NB4 (cell line): ENCODE results near the gene PPFIA4.
"Not testable (repeated sequence)": the region's sequence is repeated elsewhere in the genome, so short reads cannot be mapped to it uniquely, and the experiment has no call there.

ENCODE experiments used
- DNase-seq: peaks from one replicate; pipeline ENCODE4 v3.0.0; 2010; ENCODE audit warnings: low read depth
- H3K4me3 ChIP-seq: one replicate; pipeline ENCODE4 v1.5.1; 2011; ENCODE audit warnings: mild to moderate bottlenecking, low read depth, low read length, moderate library complexity
- CTCF ChIP-seq: IDR thresholded peaks from one replicate; pipeline ENCODE4 v1.5.1; 2012; ENCODE audit warnings: low read depth, low read length
- MYC ChIP-seq: IDR thresholded peaks from 2 replicates; pipeline ENCODE4 v1.6.1; 2011; ENCODE audit warnings: low read depth, low read length
- POLR2A ChIP-seq: IDR thresholded peaks from 2 replicates; pipeline ENCODE4 v1.6.1; 2011; ENCODE audit warnings: mild to moderate bottlenecking; ENCODE audit not compliant: insufficient read length; ENCODE audit errors: extremely low read depth
- TF ChIP-seq, protein P1 (sequence below): IDR thresholded peaks from 2 replicates; pipeline ENCODE4 v1.6.1; 2011; ENCODE audit warnings: low read depth, low read length

The PPFIA4 gene

DNA sequence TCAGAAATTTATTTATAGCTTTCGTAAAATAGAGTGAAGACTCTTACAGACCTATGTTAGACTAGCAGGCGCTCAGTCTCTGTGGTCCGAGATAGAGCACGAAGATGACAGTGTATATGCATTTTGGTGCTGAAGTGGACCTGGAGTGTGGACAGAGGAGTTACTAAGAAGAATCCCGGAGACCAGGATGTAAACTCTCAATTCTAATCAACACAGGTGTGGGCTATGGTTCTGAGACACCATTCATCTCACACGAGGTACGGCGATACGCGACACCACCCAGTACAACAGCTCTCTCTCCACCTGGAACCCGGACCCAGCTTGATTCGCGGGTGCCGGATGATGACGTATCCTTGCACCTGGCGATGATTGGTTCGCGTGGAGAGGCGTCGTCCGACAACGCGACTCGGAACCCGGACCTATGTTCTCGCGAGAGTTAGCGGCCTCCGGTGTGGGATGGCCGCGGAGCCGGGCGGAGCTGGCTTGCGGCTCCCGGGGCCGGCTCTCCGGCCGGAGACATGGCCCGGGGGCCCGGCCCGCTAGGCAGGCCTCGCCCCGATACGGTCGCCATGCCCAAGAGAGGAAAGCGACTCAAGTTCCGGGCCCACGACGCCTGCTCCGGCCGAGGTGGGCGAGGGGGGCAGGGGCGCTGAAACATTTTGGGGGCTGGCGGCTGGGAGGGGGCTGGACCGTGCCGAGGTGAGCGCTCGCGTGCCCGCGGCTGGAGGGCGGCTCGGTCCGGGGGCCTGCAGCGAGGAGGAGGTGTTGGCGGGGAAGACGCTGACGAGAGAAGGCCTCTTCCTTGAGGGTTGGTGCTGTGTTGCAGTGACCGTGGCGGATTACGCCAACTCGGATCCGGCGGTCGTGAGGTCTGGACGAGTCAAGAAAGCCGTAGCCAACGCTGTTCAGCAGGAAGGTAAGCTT is 19.1 kb upstream of the PPFIA4 start, which contains the start of gene TMEM183A:
Gene TMEM183A, plus strand, starts transcription at position 427 of the 924 bp plus-strand sequence. Its CDS starts 92 bp downstream, at position 519.
- TF ChIP-seq MYC (peak; percentile 96), POLR2A (peak; percentile 98), CTCF (no peak)
- TF ChIP-seq, protein P1, sequence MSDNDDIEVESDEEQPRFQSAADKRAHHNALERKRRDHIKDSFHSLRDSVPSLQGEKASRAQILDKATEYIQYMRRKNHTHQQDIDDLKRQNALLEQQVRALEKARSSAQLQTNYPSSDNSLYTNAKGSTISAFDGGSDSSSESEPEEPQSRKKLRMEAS: peak; percentile 88
- H3K4me3 ChIP-seq: peak within 1 kb of the TSS; percentile 99
- DNase-seq: peak; percentile 98

DNA sequence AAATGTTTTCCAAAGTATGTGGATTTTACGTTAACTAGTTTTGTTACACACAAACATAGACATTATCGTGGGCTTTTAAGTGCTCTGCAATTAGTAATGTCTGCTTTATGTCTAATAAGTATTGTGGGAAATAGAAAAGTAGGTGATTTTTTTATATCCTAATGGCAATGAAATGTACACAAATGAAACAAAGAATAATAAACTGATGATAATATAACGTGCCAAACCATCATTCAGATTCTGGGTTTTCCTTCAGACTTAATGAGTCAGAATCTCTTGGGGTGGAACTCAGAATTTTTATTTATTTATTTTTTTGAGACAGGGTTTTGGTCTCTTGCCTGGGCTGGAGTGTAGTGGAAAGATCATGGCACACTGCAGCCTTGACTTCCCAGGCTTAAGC is 17.1 kb upstream of the PPFIA4 start:
- TF ChIP-seq POLR2A (no peak), MYC (no peak)
- DNase-seq: no peak
- H3K4me3 ChIP-seq: peak overlapping the region; percentile 95

- TF ChIP-seq CTCF (no peak), MYC (no peak), POLR2A (no peak)
- TF ChIP-seq, protein P1: no peak
- no peak for DNase-seq
- H3K4me3 ChIP-seq: no peak overlapping the region
These were observed 14.7 kb upstream of the PPFIA4 start for GRCh38 chr1:203011582-203011981.

DNA sequence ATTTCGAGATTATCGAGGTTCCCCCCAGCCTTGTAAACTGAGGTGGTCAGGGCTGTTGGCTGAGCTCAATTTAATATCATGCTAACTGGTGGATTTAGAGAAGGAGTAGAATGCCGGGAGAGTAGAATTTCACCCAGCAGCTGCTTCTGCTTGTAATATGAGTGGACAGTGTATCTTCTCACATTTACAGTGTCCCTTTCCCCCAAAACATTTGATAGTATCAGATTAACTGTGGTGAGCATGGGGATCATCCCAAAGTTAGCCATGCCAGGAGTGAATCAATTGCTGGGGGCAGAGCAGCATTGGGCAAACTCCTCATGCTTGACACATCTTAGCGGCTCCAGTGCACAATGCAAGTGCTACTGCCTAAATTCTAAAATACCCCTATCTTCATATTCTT is 9.2 kb upstream of the PPFIA4 start:
- no peak overlapping the region for H3K4me3 ChIP-seq
- no peak for DNase-seq

GRCh38 chr1:203017692-203018091 is 8.6 kb upstream of the PPFIA4 start:
- H3K4me3 ChIP-seq: no peak overlapping the region
- TF ChIP-seq, protein P1: no peak
- no peak for TF ChIP-seq CTCF
- no peak for TF ChIP-seq POLR2A
- TF ChIP-seq MYC: no peak
- no peak for DNase-seq

More for the DNA sequence above, 9.2 kb upstream of the PPFIA4 start:
- TF ChIP-seq, protein P1: no peak
- no peak for TF ChIP-seq MYC
- TF ChIP-seq POLR2A: no peak
- no peak for TF ChIP-seq CTCF

DNA sequence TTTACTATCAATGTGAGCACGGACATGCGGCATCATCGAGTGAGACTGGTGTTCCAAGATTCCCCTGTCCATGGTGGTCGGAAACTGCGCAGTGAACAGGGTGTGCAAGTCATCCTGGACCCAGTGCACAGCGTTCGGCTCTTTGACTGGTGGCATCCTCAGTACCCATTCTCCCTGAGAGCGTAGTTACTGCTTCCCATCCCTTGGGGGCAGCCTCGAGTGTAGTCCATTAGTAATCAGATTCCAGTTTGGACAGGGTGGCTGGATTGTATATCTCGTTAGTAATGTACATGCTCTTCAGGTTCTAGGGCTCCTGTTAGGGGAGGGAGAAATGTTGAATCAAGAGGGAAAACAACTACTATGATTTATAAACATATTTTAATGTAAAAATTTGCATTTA is 3.4 kb upstream of the PPFIA4 start:
- not testable (repeated sequence) for H3K4me3 ChIP-seq

GRCh38 chr1:203025686-203026030 is 633 bp upstream of the PPFIA4 start:
- no peak for DNase-seq
- TF ChIP-seq CTCF (no peak), MYC (no peak), POLR2A (no peak)
- TF ChIP-seq, protein P1: no peak
- H3K4me3 ChIP-seq: no peak overlapping the region

More for the DNA sequence above, 3.4 kb upstream of the PPFIA4 start:
- DNase-seq: not testable (repeated sequence)
